Body of pancreas (tissue), 4 donors: ENCODE data around the gene SPOCK1. TPM values are rescaled to one million over a fixed set of nuclear protein-coding genes. Genes with fewer than 3 reads are reported as not detected.
"Not testable (repeated sequence)": the region's sequence is repeated elsewhere in the genome, so short reads cannot be mapped to it uniquely, and the experiment has no call there.

Experiments used
- ATAC-seq: fragments of 150-250 bp; one replicate; pipeline ENCODE4 v1.9.1; 2016
- DNase-seq, 4 donors: peaks; one replicate each; pipeline ENCODE4 v3.0.0-alpha.2; 2019
- H3K27ac ChIP-seq, 4 donors: fragments of 200-600 bp; sonication (generic); 1 replicate in 3 of 4; 2 replicates in 1 of 4; pipeline versions ENCODE4 v1.5.1 to v1.6.1; 2016 to 2019; ENCODE audit warnings: mild to moderate bottlenecking in 1 of 4, mixed read lengths in 1 of 4, moderate library complexity in 1 of 4
- H3K27me3 ChIP-seq, 2 donors: fragments of 200-600 bp; sonication (generic); one replicate each; pipeline ENCODE4 v1.6.0; 2016; ENCODE audit warnings: mild to moderate bottlenecking in 1 of 2
- H3K36me3 ChIP-seq, 2 donors: fragments of 200-600 bp; sonication (generic); replicated peaks in 1 of 2; 2 replicates each; pipeline ENCODE4 v1.5.1; 2016; ENCODE audit warnings: low read depth in 2 of 2; ENCODE audit not compliant: insufficient read depth in 1 of 2
- H3K4me1 ChIP-seq: fragments of 200-600 bp; sonication (generic); one replicate; pipeline ENCODE4 v1.6.0; 2016
- H3K4me3 ChIP-seq, 2 donors: fragments of 200-600 bp; sonication (generic); 1 replicate in 1 of 2; 2 replicates in 1 of 2; pipeline ENCODE4 v1.5.1; 2016 to 2019
- H3K9me3 ChIP-seq, 3 donors: fragments of 200-600 bp; sonication (generic); 1 replicate in 2 of 3; 2 replicates in 1 of 3; pipeline ENCODE4 v1.5.1; 2016
- CTCF ChIP-seq, 7 experiments: fragments of 450-650 bp in 4 of 7; fragments of 200-600 bp in 3 of 7; sonication (generic) in 3 of 7; IDR thresholded peaks; one replicate each; pipeline ENCODE4 v1.5.1; 2016 to 2019; ENCODE audit warnings: antibody characterized with exemption in 7 of 7
- POLR2A ChIP-seq, 3 donors: fragments of 450-650 bp; IDR thresholded peaks; one replicate each; pipeline ENCODE4 v1.6.1; 2016; ENCODE audit warnings: antibody characterized with exemption in 3 of 3, mild to moderate bottlenecking in 2 of 3
- WGBS, 2 donors: methylation state at CpG; one replicate each; pipeline ENCODE4 v1.1.5; 2017; 5-methylcytosine and 5-hydroxymethylcytosine counted together
- intact Hi-C: fragments of 100-400 bp; cut with DNase I; formaldehyde crosslinking; loops from one replicate; pipeline ENCODE4 v1.15.1; 2023
- total RNA-seq, 2 donors: library from RNA; depleted of rRNA; stranded (reverse); fragments of >200 nt; gene quantifications; one replicate each; pipeline ENCODE4 v1.1.0, GENCODE V29; 2016

Gene SPOCK1
- total RNA-seq, 2 donors from 2014 or later, result 22.4 to 30.6 TPM

GRCh38 chr5:137262818-137263217 is 236.3 kb downstream of the SPOCK1 start:
- intact Hi-C loops, result no loop called here
- Histone ChIP-seq H3K27me3 (no peaks in the 10 kb centered on the region), H3K4me1 (peaks cover 17% of the 10 kb centered on the region), H3K36me3 (no peaks in the 10 kb centered on the region), H3K4me3 (no peak overlapping the region), H3K9me3 (no peaks in the 10 kb centered on the region), H3K27ac (no peak overlapping the region)
- TF ChIP-seq POLR2A (IDR thresholded peaks at IDR 0.05) (no peak), CTCF (IDR thresholded peaks at IDR 0.05) (no peak)
- DNase-seq (no peak), ATAC-seq (no peak)

DNA sequence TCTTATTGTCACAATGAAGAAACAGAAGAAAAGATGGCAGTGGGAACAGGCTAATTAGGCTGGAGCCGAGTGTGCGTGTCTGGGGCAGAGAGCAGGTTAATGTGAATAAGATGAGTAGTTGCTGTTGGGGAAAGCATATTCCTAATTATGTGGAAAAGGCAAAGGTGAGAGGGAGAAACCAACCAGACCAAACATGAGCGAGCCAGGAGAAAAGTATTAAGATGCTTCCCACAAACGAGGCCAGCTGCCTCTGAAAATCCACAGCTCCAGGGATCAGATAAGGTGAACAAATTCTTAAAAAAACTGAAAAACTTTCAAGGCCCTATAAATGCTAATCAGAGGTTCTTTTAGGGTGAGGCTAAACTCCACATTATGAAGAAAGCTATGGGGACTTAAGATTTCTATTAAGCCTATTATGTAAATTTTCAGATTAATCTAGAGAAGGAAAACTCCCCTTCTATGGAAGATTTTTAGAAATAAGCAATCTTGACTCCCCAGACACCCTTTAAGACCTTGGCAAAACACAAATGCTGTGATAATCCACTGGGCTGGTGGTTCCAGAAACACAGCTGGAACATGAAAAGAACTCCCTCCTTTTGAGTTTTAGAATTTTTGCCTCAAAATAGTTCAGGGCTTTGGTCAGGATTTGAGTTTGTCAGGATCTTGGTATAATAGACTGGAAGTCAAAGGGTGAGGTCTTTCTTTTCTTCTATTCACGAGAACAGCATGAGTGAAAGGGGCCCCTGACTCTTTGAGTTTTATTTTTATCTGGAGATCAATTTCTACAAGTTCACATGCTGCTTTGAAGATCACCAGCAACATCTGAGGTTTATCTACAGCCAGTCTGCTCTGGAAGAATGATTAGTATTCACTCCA is 238.1 kb downstream of the SPOCK1 start:
- H3K36me3 ChIP-seq, result no peaks in the 10 kb centered on the region
- H3K4me3 ChIP-seq, result no peak overlapping the region
- no peaks in the 10 kb centered on the region for H3K27me3 ChIP-seq
- no peak for TF ChIP-seq POLR2A (IDR thresholded peaks at IDR 0.05)
- TF ChIP-seq CTCF (IDR thresholded peaks at IDR 0.05), result no peak
- no peaks in the 10 kb centered on the region for H3K9me3 ChIP-seq
- ATAC-seq, result no peak
- DNase-seq, result no peak
- 78 to 85% methylated on average over 5 of the region's 5 CpGs for WGBS, 2 donors
- intact Hi-C loops, result no loop called here
- no peak overlapping the region for H3K27ac ChIP-seq
- H3K4me1 ChIP-seq, result peaks cover 17% of the 10 kb centered on the region

- ATAC-seq, DNase-seq, intact Hi-C loops, H3K4me3 ChIP-seq, H3K9me3 ChIP-seq, H3K36me3 ChIP-seq, H3K27ac ChIP-seq, H3K27me3 ChIP-seq: not testable (repeated sequence)
- WGBS, 2 donors, result 83 to 89% methylated on average over 2 of the region's 2 CpGs
- H3K4me1 ChIP-seq, result peaks cover 21% of the 10 kb centered on the region
Measured at GRCh38 chr5:137259115-137259514, 240.0 kb downstream of the SPOCK1 start.

GRCh38 chr5:137254119-137255090 is 244.7 kb downstream of the SPOCK1 start:
- Histone ChIP-seq H3K9me3 (no peaks in the 10 kb centered on the region), H3K36me3 (no peaks in the 10 kb centered on the region), H3K4me3 (no peak overlapping the region), H3K4me1 (peaks cover 4% of the 10 kb centered on the region), H3K27ac (no peak overlapping the region), H3K27me3 (no peaks in the 10 kb centered on the region)
- WGBS, 2 donors, result 75 to 80% methylated on average over 9 of the region's 9 CpGs
- intact Hi-C loops, result no loop called here
- ATAC-seq, result peak; percentile 79
- DNase-seq, result peak in 3 of 4 donors; percentile 19 to 43 (median 28)
- TF ChIP-seq POLR2A (IDR thresholded peaks at IDR 0.05) (no peak), CTCF (IDR thresholded peaks at IDR 0.05) (no peak)

DNA sequence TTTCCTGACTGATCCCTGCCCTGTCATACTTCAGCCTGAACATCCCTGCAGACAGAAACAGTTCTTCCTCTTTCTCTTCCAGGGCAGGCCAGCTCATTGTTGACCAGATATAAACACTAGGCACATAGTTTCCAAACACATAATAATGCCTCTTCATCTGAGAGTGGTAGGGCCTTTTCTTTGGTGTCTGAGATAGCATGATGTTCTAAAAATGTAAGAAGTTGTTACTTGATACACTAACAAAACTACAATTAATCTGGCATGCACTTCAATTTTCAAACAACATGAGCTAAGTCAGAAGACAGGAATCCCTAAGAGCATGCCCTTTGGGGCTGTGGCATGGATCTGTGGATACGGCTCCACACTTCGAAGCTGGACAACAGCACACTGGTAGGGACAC is 246.6 kb downstream of the SPOCK1 start:
- Histone ChIP-seq H3K27me3 (no peaks in the 10 kb centered on the region), H3K4me1 (peaks cover 4% of the 10 kb centered on the region), H3K9me3 (no peaks in the 10 kb centered on the region), H3K4me3 (no peak overlapping the region), H3K36me3 (no peaks in the 10 kb centered on the region), H3K27ac (no peak overlapping the region)
- WGBS, 2 donors, result 85 to 100% methylated on average over 2 of the region's 2 CpGs
- intact Hi-C loops, result no loop called here
- ATAC-seq (no peak), DNase-seq (no peak)
- TF ChIP-seq POLR2A (IDR thresholded peaks at IDR 0.05), result no peak
- TF ChIP-seq CTCF (IDR thresholded peaks at IDR 0.05), result no peak
